GM23338 (cell line): ENCODE results near the gene RGS3.

Source experiments
- CTCF ChIP-seq, 2 experiments: fragments of 200-600 bp in 1 of 2; sonication (generic) in 1 of 2; conservative IDR thresholded peaks; 2 replicates each; pipeline versions ENCODE4 v1.5.1 to v1.6.1; 2016 to 2017; ENCODE audit warnings: antibody characterized with exemption in 2 of 2, low read depth in 2 of 2, mild to moderate bottlenecking in 2 of 2, moderate library complexity in 1 of 2
- EZH2 ChIP-seq: fragments of 200-600 bp; sonication (generic); IDR thresholded peaks from one replicate; pipeline ENCODE4 v1.8.0; 2017; ENCODE audit warnings: antibody characterized with exemption, mild to moderate bottlenecking, low read depth; ENCODE audit not compliant: unreplicated experiment
- EZH2phosphoT487 ChIP-seq: fragments of 200-600 bp; sonication (generic); IDR thresholded peaks from one replicate; pipeline ENCODE4 v1.8.1; 2018; ENCODE audit warnings: antibody characterized with exemption; ENCODE audit not compliant: unreplicated experiment
- JUNB ChIP-seq: IDR thresholded peaks from one replicate; pipeline ENCODE4 v1.6.1; 2016; ENCODE audit warnings: antibody characterized with exemption; ENCODE audit not compliant: unreplicated experiment
- NANOG ChIP-seq: IDR thresholded peaks from 2 replicates; pipeline ENCODE4 v1.6.1; 2016; ENCODE audit warnings: antibody characterized with exemption, borderline replicate concordance
- POLR2AphosphoS5 ChIP-seq: IDR thresholded peaks from 2 replicates; pipeline ENCODE4 v1.6.1; 2016; ENCODE audit warnings: antibody characterized with exemption, low read depth
- REST ChIP-seq: IDR thresholded peaks from one replicate; pipeline ENCODE4 v1.6.1; 2018; ENCODE audit warnings: antibody characterized with exemption; ENCODE audit not compliant: unreplicated experiment

- TF ChIP-seq CTCF (conservative IDR thresholded peaks at IDR 0.05; ENCODE audit: low read depth in 2 of 2) (no peak), EZH2phosphoT487 (no peak), EZH2 (no peak), REST (no peak), NANOG (no peak), POLR2AphosphoS5 (no peak), JUNB (no peak)
Observed at GRCh38 chr9:113547501-113547900, 84.0 kb downstream of the RGS3 start.
